Measurements from ENCODE around the gene TXN2. TPM values are rescaled to one million over a fixed set of nuclear protein-coding genes. Genes with fewer than 3 reads are reported as not detected.

TXN2 gene
- total and polyA plus RNA-seq, 2 experiments from 2014 or later: 23.0 to 50.3 TPM

DNA sequence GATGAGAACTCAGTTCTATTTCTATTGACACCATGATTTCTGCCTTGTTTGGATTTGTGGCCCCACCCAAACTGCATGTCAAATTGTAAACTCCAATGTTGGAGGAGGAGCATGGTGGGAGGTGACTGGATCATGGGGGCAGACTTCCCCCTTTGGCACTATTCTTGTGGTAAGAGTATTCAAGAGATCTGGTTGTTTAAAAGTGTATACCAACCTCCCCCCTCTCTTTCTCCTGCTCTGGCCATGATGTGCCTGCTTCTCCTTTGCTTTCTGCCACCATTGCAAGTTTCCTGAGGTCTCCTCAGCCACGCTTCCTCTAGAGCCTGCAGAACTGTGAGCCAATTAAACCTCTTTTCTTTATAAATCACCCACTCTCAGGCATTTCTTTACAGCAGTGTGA, 33.3 kb upstream of the TXN2 start (continued):
- TF ChIP-seq, protein P1, sequence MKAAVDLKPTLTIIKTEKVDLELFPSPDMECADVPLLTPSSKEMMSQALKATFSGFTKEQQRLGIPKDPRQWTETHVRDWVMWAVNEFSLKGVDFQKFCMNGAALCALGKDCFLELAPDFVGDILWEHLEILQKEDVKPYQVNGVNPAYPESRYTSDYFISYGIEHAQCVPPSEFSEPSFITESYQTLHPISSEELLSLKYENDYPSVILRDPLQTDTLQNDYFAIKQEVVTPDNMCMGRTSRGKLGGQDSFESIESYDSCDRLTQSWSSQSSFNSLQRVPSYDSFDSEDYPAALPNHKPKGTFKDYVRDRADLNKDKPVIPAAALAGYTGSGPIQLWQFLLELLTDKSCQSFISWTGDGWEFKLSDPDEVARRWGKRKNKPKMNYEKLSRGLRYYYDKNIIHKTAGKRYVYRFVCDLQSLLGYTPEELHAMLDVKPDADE (IDR thresholded peaks at IDR 0.05): no peak

DNA sequence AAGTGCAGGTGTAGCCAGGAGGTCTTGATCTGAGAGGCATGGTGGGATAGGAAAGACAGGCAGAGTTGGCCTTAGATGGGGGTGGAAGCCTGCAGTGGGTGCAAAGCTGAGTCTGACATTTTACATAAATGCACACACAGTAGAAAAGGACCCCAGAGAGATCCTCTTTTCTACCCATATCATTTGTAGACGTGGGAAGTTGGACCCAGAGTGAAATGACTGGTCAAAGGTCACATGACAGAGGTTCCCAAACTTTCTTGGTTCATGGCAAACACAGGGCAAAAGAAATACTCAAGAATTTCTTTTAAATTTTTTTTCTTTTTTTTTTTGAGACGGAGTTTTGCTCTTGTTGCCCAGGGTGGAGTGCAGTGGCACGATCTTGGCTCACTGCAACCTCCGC, 31.6 kb upstream of the TXN2 start:
- TF ChIP-seq STAT1 (IDR thresholded peaks at IDR 0.05; ENCODE audit: unreplicated experiment) (no peak), EZH2phosphoT487 (IDR thresholded peaks at IDR 0.05; ENCODE audit: unreplicated experiment) (no peak), JUNB (IDR thresholded peaks at IDR 0.05; ENCODE audit: unreplicated experiment) (no peak), EZH2 (IDR thresholded peaks at IDR 0.05; ENCODE audit: low read depth, unreplicated experiment) (no peak)
- H4K20me1 ChIP-seq (replicated peaks; ENCODE audit: insufficient read depth): peaks cover 2% of the 10 kb centered on the region
- peaks cover 76% of the 10 kb centered on the region for H3K36me3 ChIP-seq (ENCODE audit: insufficient read depth)
- Mint-ChIP-seq H3K4me3 (no peak overlapping the region), H3K27me3 (ENCODE audit: insufficient read depth, low read depth, poor library complexity) (peaks cover 9% of the 10 kb centered on the region), H3K9me3 (peaks cover 7% of the 10 kb centered on the region; the same call in 1 of the 3 replicates), H3K36me3 (ENCODE audit: low read depth) (peaks cover 83% of the 10 kb centered on the region), H3K4me1 (no peaks in the 10 kb centered on the region), H3K27ac (no peak overlapping the region)
- no peak overlapping the region for H3K27ac ChIP-seq (ENCODE audit: low read depth)
- no peak overlapping the region for H3K4me2 ChIP-seq
- DNase-seq (ENCODE audit: low spot score): no peak
- H3K79me2 ChIP-seq (replicated peaks; ENCODE audit: insufficient read depth): no peaks in the 10 kb centered on the region
- no peaks in the 10 kb centered on the region for H3K4me1 ChIP-seq (ENCODE audit: insufficient read depth)
- no peaks in the 10 kb centered on the region for H3K27me3 ChIP-seq (ENCODE audit: insufficient read depth)
- ATAC-seq: no peak
- no peak overlapping the region for H3K4me3 ChIP-seq
- H2AFZ ChIP-seq: no peak overlapping the region
- peaks cover 31% of the 10 kb centered on the region for H3F3A ChIP-seq (replicated peaks; ENCODE audit: low read depth)
- H3K9me2 ChIP-seq (ENCODE audit: insufficient read depth): no peaks in the 10 kb centered on the region

DNA sequence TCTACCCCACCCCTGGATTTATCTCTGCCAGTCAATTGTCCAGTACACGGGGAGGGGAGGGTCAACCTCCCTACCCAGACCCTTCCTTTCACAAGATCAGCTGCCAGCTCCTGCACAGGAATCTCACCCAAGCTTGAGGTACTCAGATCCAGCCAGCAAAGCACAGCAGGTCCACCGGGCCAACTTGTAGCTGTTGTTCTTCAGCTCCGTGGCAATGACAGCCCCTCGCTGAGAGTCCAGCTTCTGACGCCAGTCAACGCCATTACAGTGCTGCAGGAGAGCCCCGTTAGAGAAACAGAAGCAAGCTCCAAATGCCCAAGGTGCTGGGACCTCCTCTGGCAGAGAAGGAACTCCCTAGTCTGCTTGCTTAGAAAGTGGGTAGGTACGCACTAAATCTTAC, 30.9 kb upstream of the TXN2 start:
- H3K4me1 ChIP-seq (ENCODE audit: insufficient read depth): no peaks in the 10 kb centered on the region
- DNase-seq (ENCODE audit: low spot score): no peak
- no peak for ATAC-seq
- H3K4me3 ChIP-seq: no peak overlapping the region
- H3K4me1 Mint-ChIP-seq: no peaks in the 10 kb centered on the region
- H2AFZ ChIP-seq: no peak overlapping the region
- H3K27ac Mint-ChIP-seq: no peak overlapping the region
- no peak overlapping the region for H3K27ac ChIP-seq (ENCODE audit: low read depth)
- H3K36me3 ChIP-seq (ENCODE audit: insufficient read depth): peaks cover 69% of the 10 kb centered on the region
- no peaks in the 10 kb centered on the region for H3K79me2 ChIP-seq (replicated peaks; ENCODE audit: insufficient read depth)
- H3K9me3 Mint-ChIP-seq: peaks cover 12% of the 10 kb centered on the region; the same call in 2 of the 3 replicates
- no peak overlapping the region for H3K4me3 Mint-ChIP-seq
- peaks cover 80% of the 10 kb centered on the region for H3K36me3 Mint-ChIP-seq (ENCODE audit: low read depth)
- peaks cover 5% of the 10 kb centered on the region for H3K27me3 ChIP-seq (ENCODE audit: insufficient read depth)
- H3K27me3 Mint-ChIP-seq (ENCODE audit: insufficient read depth, low read depth, poor library complexity): peaks cover 14% of the 10 kb centered on the region
- H3F3A ChIP-seq (replicated peaks; ENCODE audit: low read depth): peaks cover 33% of the 10 kb centered on the region
- peaks cover 2% of the 10 kb centered on the region for H4K20me1 ChIP-seq (replicated peaks; ENCODE audit: insufficient read depth)
- TF ChIP-seq STAT1 (IDR thresholded peaks at IDR 0.05; ENCODE audit: unreplicated experiment) (no peak), CREB1 (CRISPR knock-in tag; IDR thresholded peaks at IDR 0.05; ENCODE audit: low read depth) (no peak), JUNB (IDR thresholded peaks at IDR 0.05; ENCODE audit: unreplicated experiment) (no peak), POLR2AphosphoS5 (IDR thresholded peaks at IDR 0.05; ENCODE audit: low read depth) (no peak), ZNF114 (CRISPR knock-in tag; IDR thresholded peaks at IDR 0.05) (no peak), ZNF331 (CRISPR knock-in tag; IDR thresholded peaks at IDR 0.05; ENCODE audit: low read depth) (no peak)
- H3K9me2 ChIP-seq (ENCODE audit: insufficient read depth): no peaks in the 10 kb centered on the region
- no peak overlapping the region for H3K4me2 ChIP-seq

Measured in GM23338 (cell line).